SK-N-MC (cell line): Measurements from ENCODE around the gene SMCO3.

Experiments
- EZH2 ChIP-seq: fragments of 200-600 bp; sonication (generic); IDR thresholded peaks from one replicate; pipeline ENCODE4 v1.6.1; 2017; ENCODE audit warnings: antibody characterized with exemption
- POLR2AphosphoS5 ChIP-seq: IDR thresholded peaks from 2 replicates; pipeline ENCODE4 v1.6.1; 2012; ENCODE audit warnings: mild to moderate bottlenecking, low read depth, low read length, borderline replicate concordance

DNA sequence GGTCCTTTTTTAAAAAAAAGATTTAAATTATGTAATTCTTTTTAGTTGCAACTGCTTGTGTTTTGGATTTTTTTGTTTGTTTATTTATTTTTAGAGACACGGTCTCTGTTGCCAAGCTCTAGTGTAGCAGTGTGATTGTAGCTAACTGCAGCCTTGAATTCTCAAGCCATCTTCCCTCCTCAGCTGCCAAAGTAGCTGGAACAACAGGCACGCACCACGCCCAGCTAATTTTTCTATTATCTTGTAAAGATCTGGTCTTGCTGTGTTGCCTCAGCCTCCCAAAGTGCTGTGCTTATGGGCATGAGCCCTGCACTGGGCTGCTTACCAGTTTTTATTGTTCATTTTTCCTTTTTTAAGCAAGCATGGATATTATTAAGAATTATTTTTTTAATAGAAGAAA, 40.0 kb upstream of the SMCO3 start:
- TF ChIP-seq EZH2 (no peak), POLR2AphosphoS5 (no peak)
